Trophoblast cell (in vitro differentiated cells and primary cell): ENCODE measurements around the gene RBM23.
A peak's percentile ranks its signal among the peaks of the same experiment; 100 is the strongest.
"Not testable (repeated sequence)": the region's sequence is repeated elsewhere in the genome, so short reads cannot be mapped to it uniquely, and the experiment has no call there.

Experiments used
- DNase-seq, 2 donors: peaks; one replicate each; pipeline ENCODE4 v3.0.0-alpha.2; 2016
- H2AFZ ChIP-seq: 2 replicates; pipeline ENCODE4 v1.6.1; 2013; ENCODE audit warnings: low read length, moderate library complexity, mild to moderate bottlenecking; ENCODE audit not compliant: insufficient read depth, poor library complexity
- H2AK5ac ChIP-seq: 2 replicates; pipeline ENCODE4 v1.6.1; 2013; ENCODE audit warnings: mild to moderate bottlenecking, low read length
- H2BK120ac ChIP-seq: 2 replicates; pipeline ENCODE4 v1.6.1; 2013; ENCODE audit warnings: low read length, mild to moderate bottlenecking, moderate library complexity; ENCODE audit not compliant: insufficient read depth, poor library complexity
- H2BK12ac ChIP-seq: 2 replicates; pipeline ENCODE4 v1.6.1; 2013; ENCODE audit warnings: mild to moderate bottlenecking, low read length, moderate library complexity
- H2BK5ac ChIP-seq: 2 replicates; pipeline ENCODE4 v1.6.1; 2013; ENCODE audit warnings: low read length, low read depth, moderate library complexity, mild to moderate bottlenecking; ENCODE audit not compliant: poor library complexity
- H3K14ac ChIP-seq: 2 replicates; pipeline ENCODE4 v1.6.1; 2013; ENCODE audit warnings: mild to moderate bottlenecking, low read length
- H3K18ac ChIP-seq: 2 replicates; pipeline ENCODE4 v1.6.1; 2013; ENCODE audit warnings: mild to moderate bottlenecking, low read length
- H3K23ac ChIP-seq: 2 replicates; pipeline ENCODE4 v1.6.1; 2013; ENCODE audit warnings: low read length
- H3K27ac ChIP-seq: 2 replicates; pipeline ENCODE4 v1.5.1; 2013; ENCODE audit warnings: low read depth, mild to moderate bottlenecking, inconsistent platforms, low read length, moderate library complexity
- H3K27me3 ChIP-seq: 2 replicates; pipeline ENCODE4 v1.6.1; 2013; ENCODE audit warnings: inconsistent platforms, mild to moderate bottlenecking, low read length, moderate library complexity; ENCODE audit not compliant: insufficient read depth
- H3K36me3 ChIP-seq, 2 experiments: 1 replicate in 1 of 2; 2 replicates in 1 of 2; pipeline ENCODE4 v1.6.1; 2013; ENCODE audit warnings: low read length in 2 of 2, mild to moderate bottlenecking in 2 of 2, moderate library complexity in 1 of 2; ENCODE audit not compliant: insufficient read depth in 2 of 2, control insufficient read depth in 1 of 2
- H3K4ac ChIP-seq: 2 replicates; pipeline ENCODE4 v1.6.1; 2013; ENCODE audit warnings: low read depth, mild to moderate bottlenecking, low read length, moderate library complexity
- H3K4me1 ChIP-seq, 2 experiments: 1 replicate in 1 of 2; 2 replicates in 1 of 2; pipeline ENCODE4 v1.6.1; 2013; ENCODE audit warnings: low read length in 2 of 2, mild to moderate bottlenecking in 2 of 2, moderate library complexity in 1 of 2; ENCODE audit not compliant: insufficient read depth in 2 of 2, control insufficient read depth in 1 of 2
- H3K4me2 ChIP-seq: 2 replicates; pipeline ENCODE4 v1.6.1; 2013; ENCODE audit warnings: inconsistent platforms, mild to moderate bottlenecking, low read length, moderate library complexity
- H3K4me3 ChIP-seq: 2 replicates; pipeline ENCODE4 v1.5.1; 2013; ENCODE audit warnings: mild to moderate bottlenecking, low read depth, low read length, inconsistent platforms
- H3K79me1 ChIP-seq: one replicate; pipeline ENCODE4 v1.6.1; 2013; ENCODE audit warnings: low read length
- H3K79me2 ChIP-seq: 2 replicates; pipeline ENCODE4 v1.6.1; 2013; ENCODE audit warnings: low read length, mild to moderate bottlenecking; ENCODE audit not compliant: control insufficient read depth, insufficient read depth, poor library complexity
- H3K9ac ChIP-seq: 2 replicates; pipeline ENCODE4 v1.6.1; 2013; ENCODE audit warnings: mild to moderate bottlenecking, low read length
- H3K9me3 ChIP-seq: 2 replicates; pipeline ENCODE4 v1.6.1; 2013; ENCODE audit warnings: low read depth, mild to moderate bottlenecking, control low read depth, inconsistent platforms, low read length; ENCODE audit not compliant: insufficient read depth
- H4K12ac ChIP-seq: 2 replicates; pipeline ENCODE4 v1.6.1; 2013; ENCODE audit warnings: low read depth, mild to moderate bottlenecking, low read length, moderate library complexity
- H4K8ac ChIP-seq: 2 replicates; pipeline ENCODE4 v1.6.1; 2013; ENCODE audit warnings: low read depth, mild to moderate bottlenecking, low read length, moderate library complexity
- H4K91ac ChIP-seq: one replicate; pipeline ENCODE4 v1.6.1; 2013; ENCODE audit warnings: low read depth, mild to moderate bottlenecking, low read length, moderate library complexity
- WGBS: extraction: QIAGEN DNeasy Blood & Tissue Kit; methylation state at CpG from one replicate; pipeline ENCODE4 v1.1.7; 2013; ENCODE audit warnings: missing lambda C conversion rate; ENCODE audit not compliant: insufficient read length, insufficient coverage; ENCODE audit errors: extremely low coverage; 5-methylcytosine and 5-hydroxymethylcytosine counted together

RBM23 gene

GRCh38 chr14:22852940-22853767 is 65.8 kb downstream of the RBM23 start:
- no peak overlapping the region for H3K23ac ChIP-seq
- peak; percentile 82 to 91 for DNase-seq
- H4K12ac ChIP-seq = peak overlapping the region; percentile 79
- H3K9ac ChIP-seq = peak overlapping the region; percentile 78
- peak overlapping the region; percentile 13 for H3K4ac ChIP-seq
- peaks cover 16 to 26% of the 10 kb centered on the region in 2 experiments for H3K4me1 ChIP-seq
- H3K18ac ChIP-seq = peak overlapping the region; percentile 63
- H3K27ac ChIP-seq = no peak overlapping the region
- peaks cover 0 to 3% of the 10 kb centered on the region in 2 experiments for H3K36me3 ChIP-seq
- no CpG with 5 or more reads among the region's 20 CpGs for WGBS
- peak overlapping the region; percentile 33 for H2BK5ac ChIP-seq
- H3K79me1 ChIP-seq = peaks cover 11% of the 10 kb centered on the region
- H3K79me2 ChIP-seq = peaks cover 2% of the 10 kb centered on the region
- peak overlapping the region; percentile 45 for H2AK5ac ChIP-seq
- peak overlapping the region; percentile 82 for H3K14ac ChIP-seq
- H3K27me3 ChIP-seq = no peaks in the 10 kb centered on the region
- peak overlapping the region; percentile 84 for H2BK120ac ChIP-seq
- peak overlapping the region; percentile 33 for H3K4me3 ChIP-seq
- peak overlapping the region; percentile 83 for H3K4me2 ChIP-seq
- H4K8ac ChIP-seq = peak overlapping the region; percentile 87
- H4K91ac ChIP-seq = peak overlapping the region; percentile 94
- peak overlapping the region; percentile 91 for H2AFZ ChIP-seq
- H2BK12ac ChIP-seq = peak overlapping the region; percentile 87
- no peaks in the 10 kb centered on the region for H3K9me3 ChIP-seq

GRCh38 chr14:22852599-22852939 is 66.4 kb downstream of the RBM23 start:
- Histone ChIP-seq H3K9me3 (no peaks in the 10 kb centered on the region), H3K79me2 (peaks cover 2% of the 10 kb centered on the region), H3K36me3 (peaks cover 0 to 3% of the 10 kb centered on the region in 2 experiments), H2BK12ac (peak overlapping the region; percentile 68), H3K18ac (peak overlapping the region; percentile 42), H3K4me1 (peaks cover 22 to 31% of the 10 kb centered on the region in 2 experiments), H3K79me1 (peaks cover 11% of the 10 kb centered on the region), H2BK120ac (no peak overlapping the region), H3K4ac (no peak overlapping the region), H3K14ac (no peak overlapping the region), H3K27me3 (no peaks in the 10 kb centered on the region), H2BK5ac (no peak overlapping the region), H4K8ac (peak overlapping the region; percentile 59), H4K12ac (peak overlapping the region; percentile 5), H4K91ac (peak overlapping the region; percentile 42), H3K23ac (no peak overlapping the region), H2AK5ac (peak overlapping the region; percentile 30), H2AFZ (peak overlapping the region; percentile 69), H3K27ac (no peak overlapping the region), H3K4me3 (no peak overlapping the region), H3K9ac (no peak overlapping the region), H3K4me2 (no peak overlapping the region)
- DNase-seq = no peak
- WGBS = no CpG with 5 or more reads among the region's 2 CpGs

- WGBS = no CpG with 5 or more reads among the region's 12 CpGs
- not testable (repeated sequence) for H4K91ac ChIP-seq, H2BK12ac ChIP-seq, H2AFZ ChIP-seq, H2BK120ac ChIP-seq, H2AK5ac ChIP-seq, H3K27me3 ChIP-seq, H3K36me3 ChIP-seq, H3K4ac ChIP-seq, H3K4me3 ChIP-seq, H4K12ac ChIP-seq, H4K8ac ChIP-seq, H3K9me3 ChIP-seq, H3K18ac ChIP-seq, DNase-seq, H3K23ac ChIP-seq, H3K4me2 ChIP-seq, H3K79me2 ChIP-seq, H2BK5ac ChIP-seq, H3K27ac ChIP-seq, H3K14ac ChIP-seq, H3K9ac ChIP-seq
- peaks cover 11% of the 10 kb centered on the region for H3K79me1 ChIP-seq
- H3K4me1 ChIP-seq = peaks cover 22 to 32% of the 10 kb centered on the region in 2 experiments
Measured at GRCh38 chr14:22852178-22852577, 66.8 kb downstream of the RBM23 start.

- Histone ChIP-seq H3K27me3 (no peaks in the 10 kb centered on the region), H2BK5ac (peak overlapping the region; percentile 10), H3K79me1 (peaks cover 11% of the 10 kb centered on the region), H3K23ac (no peak overlapping the region), H2BK120ac (peak overlapping the region; percentile 1), H2AFZ (no peak overlapping the region), H2AK5ac (peak overlapping the region; percentile 11), H3K9me3 (no peaks in the 10 kb centered on the region), H4K91ac (peak overlapping the region; percentile 68), H3K18ac (no peak overlapping the region), H3K4ac (no peak overlapping the region), H3K4me2 (no peak overlapping the region), H3K9ac (no peak overlapping the region), H3K4me3 (no peak overlapping the region), H4K12ac (no peak overlapping the region), H4K8ac (peak overlapping the region; percentile 2), H2BK12ac (peak overlapping the region; percentile 9), H3K36me3 (peaks cover 9 to 12% of the 10 kb centered on the region in 2 experiments), H3K27ac (peak overlapping the region; percentile 6), H3K4me1 (peaks cover 28 to 41% of the 10 kb centered on the region in 2 experiments), H3K14ac (no peak overlapping the region), H3K79me2 (peaks cover 2% of the 10 kb centered on the region)
- WGBS = no CpG with 5 or more reads among the region's 9 CpGs
- DNase-seq = peak; percentile 25 to 37
Measured at GRCh38 chr14:22850944-22851764, 67.8 kb downstream of the RBM23 start.
